Sigmoid colon (tissue), 4 donors: ENCODE results near the gene ALCAM.

ENCODE experiments used
- EP300 ChIP-seq, 4 donors: sonication (generic); formaldehyde crosslinking; IDR thresholded peaks; one replicate each; pipeline ENCODE4 v1.6.1; 2017; ENCODE audit warnings: antibody characterized with exemption in 4 of 4
- POLR2A ChIP-seq, 2 donors: fragments of 450-650 bp; IDR thresholded peaks; one replicate each; pipeline ENCODE4 v1.6.1; 2016; ENCODE audit warnings: antibody characterized with exemption in 2 of 2, mild to moderate bottlenecking in 2 of 2, moderate library complexity in 2 of 2
- POLR2AphosphoS5 ChIP-seq, 4 donors: sonication (generic); formaldehyde crosslinking; IDR thresholded peaks; one replicate each; pipeline ENCODE4 v1.6.1; 2017; ENCODE audit warnings: antibody characterized with exemption in 4 of 4
- TF ChIP-seq, protein P1 (sequence below), 4 experiments: fragments of 450-650 bp in 3 of 4; fragments of 200-600 bp in 1 of 4; IDR thresholded peaks; one replicate each; pipeline ENCODE4 v1.5.1; 2016 to 2019; ENCODE audit warnings: antibody characterized with exemption in 4 of 4, mild to moderate bottlenecking in 3 of 4, moderate library complexity in 2 of 4

- no peak for TF ChIP-seq POLR2A (IDR thresholded peaks at IDR 0.05)
- TF ChIP-seq, protein P1, sequence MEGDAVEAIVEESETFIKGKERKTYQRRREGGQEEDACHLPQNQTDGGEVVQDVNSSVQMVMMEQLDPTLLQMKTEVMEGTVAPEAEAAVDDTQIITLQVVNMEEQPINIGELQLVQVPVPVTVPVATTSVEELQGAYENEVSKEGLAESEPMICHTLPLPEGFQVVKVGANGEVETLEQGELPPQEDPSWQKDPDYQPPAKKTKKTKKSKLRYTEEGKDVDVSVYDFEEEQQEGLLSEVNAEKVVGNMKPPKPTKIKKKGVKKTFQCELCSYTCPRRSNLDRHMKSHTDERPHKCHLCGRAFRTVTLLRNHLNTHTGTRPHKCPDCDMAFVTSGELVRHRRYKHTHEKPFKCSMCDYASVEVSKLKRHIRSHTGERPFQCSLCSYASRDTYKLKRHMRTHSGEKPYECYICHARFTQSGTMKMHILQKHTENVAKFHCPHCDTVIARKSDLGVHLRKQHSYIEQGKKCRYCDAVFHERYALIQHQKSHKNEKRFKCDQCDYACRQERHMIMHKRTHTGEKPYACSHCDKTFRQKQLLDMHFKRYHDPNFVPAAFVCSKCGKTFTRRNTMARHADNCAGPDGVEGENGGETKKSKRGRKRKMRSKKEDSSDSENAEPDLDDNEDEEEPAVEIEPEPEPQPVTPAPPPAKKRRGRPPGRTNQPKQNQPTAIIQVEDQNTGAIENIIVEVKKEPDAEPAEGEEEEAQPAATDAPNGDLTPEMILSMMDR (IDR thresholded peaks at IDR 0.05) = no peak
- TF ChIP-seq POLR2AphosphoS5 (IDR thresholded peaks at IDR 0.05) = no peak
- TF ChIP-seq EP300 (IDR thresholded peaks at IDR 0.05) = no peak
These were observed 44.0 kb upstream of the ALCAM start for GRCh38 chr3:105322570-105323273.
